Erythroblast (primary cell): Measurements from ENCODE around the gene SPINK6.

ENCODE experiments used
- DNase-seq, 2 experiments: peaks; one replicate each; lab custom pipeline; 2025; lab: John Stamatoyannopoulos, UW
- GATA1 ChIP-seq: IDR thresholded peaks from 2 replicates; pipeline ENCODE4 v1.6.1; 2011; ENCODE audit warnings: low read depth, mild to moderate bottlenecking, control low read depth, low read length, moderate library complexity
- POLR2A ChIP-seq: IDR thresholded peaks from 2 replicates; pipeline ENCODE4 v1.6.1; 2011; ENCODE audit warnings: mild to moderate bottlenecking, low read length

Gene SPINK6

DNA sequence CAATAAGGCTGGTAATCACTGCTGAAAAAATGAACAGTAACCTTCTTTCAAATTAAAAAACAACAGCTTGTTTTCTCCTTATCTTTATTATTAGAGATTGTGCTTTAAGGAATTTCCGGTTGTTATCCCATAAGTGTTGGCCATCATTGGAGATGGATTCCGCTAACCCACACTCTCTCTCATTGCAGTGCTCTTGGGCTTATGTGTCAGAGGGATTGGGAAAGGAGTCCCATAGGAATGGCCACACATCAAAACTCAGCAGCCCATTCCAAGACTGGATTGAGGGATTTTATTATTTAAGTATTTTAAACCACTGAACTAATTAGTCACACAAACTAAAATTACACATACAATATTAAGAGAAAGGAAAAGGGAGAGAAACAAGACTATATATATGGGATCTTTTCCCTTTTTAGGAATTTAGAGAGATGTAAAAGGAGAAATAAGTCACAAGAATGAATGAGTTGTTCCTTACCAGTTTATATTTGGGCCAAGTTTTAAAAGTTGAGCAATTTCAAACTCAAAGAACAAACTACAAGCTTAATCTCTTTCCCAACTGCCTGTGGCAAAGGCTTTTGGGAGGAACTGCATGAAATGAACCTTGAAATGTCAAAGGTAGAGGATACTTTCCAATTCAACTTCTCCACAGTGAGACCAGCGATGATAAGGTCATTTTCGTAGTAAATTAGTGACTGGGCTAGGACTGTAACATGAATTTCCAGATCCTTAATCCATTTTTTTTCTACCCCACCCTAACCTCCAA, 2.4 kb downstream of the SPINK6 start:
- DNase-seq: no peak
- TF ChIP-seq GATA1 (no peak), POLR2A (no peak)

DNA sequence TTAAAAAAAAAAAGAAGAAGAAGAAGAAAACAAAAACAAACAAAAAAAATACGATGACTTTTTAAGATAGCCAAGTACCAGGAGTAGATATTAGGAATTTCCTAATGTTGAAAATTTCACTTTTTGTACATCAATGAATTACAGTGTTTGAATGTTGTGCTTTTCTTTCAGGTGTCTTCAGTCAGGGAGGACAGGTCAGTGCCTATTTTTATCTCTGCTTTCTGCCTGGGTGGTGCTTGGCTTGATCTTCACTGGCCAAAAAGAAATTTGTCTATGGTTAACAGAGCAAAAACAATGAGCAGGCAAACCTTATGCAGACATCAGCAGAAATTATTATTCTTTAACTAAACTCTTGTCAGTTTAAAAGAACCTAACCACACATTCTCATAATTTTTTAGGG, 3.0 kb downstream of the SPINK6 start:
- TF ChIP-seq GATA1: no peak
- TF ChIP-seq POLR2A: no peak
- DNase-seq: no peak

DNA sequence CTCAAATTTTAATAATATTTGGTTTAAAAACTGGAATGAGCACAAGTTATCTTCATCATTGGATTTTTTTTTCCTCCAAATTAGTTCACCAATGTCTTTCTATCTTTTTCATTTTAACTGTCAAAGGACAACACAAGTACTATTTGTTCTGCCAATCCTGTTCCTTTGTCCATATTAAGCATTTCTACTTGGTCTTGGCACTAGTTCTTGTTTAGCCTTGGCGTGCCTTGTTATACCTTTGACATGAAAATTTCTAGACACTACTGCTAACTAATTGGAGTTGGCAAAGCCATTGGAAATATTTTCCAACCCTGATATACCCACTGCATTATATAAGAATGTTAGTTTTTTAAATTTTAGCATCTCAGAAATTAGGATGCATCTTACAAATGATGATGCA, 3.8 kb downstream of the SPINK6 start:
- TF ChIP-seq GATA1 (no peak), POLR2A (no peak)
- DNase-seq: no peak

DNA sequence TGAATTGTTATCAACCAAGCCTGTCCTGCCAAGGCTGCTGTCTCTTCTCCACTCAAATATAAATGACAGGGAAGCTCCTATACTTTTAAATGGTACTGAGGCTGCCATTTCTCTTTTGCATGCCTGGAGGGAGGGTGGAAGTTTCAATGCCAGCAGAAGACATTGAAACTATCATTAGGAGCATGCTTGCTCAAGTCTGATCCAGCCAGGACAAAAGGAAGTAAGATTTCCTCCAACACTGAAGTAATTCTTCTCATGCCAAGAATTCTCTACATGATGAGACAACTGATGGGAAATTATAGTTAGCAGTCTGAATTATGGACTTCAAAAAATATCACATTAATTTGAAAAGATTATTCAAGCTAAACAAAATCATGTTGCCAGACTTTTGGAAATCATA, 5.4 kb downstream of the SPINK6 start:
- DNase-seq: no peak
- no peak for TF ChIP-seq GATA1
- TF ChIP-seq POLR2A: no peak

DNA sequence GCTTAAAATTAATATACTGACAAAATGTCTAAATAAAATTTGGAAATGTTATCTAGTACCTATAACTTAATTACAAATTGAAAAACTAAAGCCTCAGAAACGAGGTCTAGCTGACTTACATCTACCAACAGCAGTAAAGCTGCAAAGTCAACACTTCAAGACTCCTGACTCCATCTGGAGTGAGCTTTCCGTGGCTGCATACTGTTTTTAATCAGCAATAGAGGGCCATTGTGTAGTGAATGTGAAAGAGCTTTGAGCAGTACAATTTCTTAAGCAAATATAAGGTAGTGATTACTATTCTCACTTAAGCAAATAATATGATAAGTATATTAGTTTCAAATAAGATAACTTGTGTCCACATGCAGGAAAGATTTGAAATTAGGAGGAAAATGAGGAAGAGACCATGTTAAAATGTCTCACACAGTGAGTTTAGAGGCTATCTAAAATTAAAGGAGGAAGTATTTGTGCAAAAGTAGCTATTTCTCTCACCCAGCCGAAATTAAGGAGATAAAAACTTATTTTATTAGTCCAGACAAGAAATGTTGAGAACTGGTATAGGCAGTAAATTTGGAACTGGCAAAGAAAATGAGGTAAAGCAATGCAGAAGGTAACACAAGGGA, 6.4 kb downstream of the SPINK6 start:
- TF ChIP-seq POLR2A (no peak), GATA1 (no peak)
- DNase-seq: no peak

DNA sequence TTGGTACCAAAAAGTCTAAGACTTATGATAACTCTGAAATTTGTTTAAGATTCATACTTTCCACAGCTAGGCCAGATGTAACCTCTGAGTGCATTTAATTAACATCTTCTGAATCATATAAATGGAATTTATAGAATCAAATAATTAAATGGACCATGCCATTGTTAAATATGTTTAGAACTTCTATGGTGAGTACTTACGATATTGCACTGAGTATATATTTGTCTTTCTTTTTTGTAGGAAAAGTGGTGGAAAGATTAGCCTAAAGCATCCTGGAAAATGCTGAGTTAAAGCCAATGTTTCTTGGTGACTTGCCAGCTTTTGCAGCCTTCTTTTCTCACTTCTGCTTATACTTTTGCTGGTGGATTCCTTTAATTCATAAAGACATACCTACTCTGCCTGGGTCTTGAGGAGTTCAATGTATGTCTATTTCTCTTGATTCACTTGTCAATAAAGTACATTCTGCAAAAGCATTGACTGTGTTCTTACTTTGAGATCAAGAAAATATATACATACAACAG, 11.9 kb downstream of the SPINK6 start:
- no peak for DNase-seq
- TF ChIP-seq POLR2A (no peak), GATA1 (no peak)

DNA sequence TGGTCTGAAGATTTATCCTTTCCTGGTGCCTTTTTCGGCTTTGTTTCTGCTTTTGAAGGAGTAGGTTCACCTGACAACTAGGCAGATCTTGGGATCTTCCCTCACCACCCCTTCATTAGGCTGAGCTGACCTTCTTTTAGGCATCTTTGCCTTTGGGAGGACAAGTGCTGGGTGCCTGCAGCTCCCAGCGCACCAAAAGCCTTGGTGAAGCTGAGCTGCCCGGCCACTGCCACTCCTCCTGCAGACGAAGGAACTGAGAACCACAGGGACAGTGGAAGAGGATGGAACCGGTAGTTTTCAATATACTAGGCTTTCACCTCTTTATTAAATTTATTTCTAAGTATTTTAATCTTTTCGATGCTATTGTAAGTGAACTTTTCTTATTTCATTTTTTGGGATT, 18.7 kb downstream of the SPINK6 start:
- no peak for DNase-seq
- TF ChIP-seq GATA1 (no peak), POLR2A (no peak)

DNA sequence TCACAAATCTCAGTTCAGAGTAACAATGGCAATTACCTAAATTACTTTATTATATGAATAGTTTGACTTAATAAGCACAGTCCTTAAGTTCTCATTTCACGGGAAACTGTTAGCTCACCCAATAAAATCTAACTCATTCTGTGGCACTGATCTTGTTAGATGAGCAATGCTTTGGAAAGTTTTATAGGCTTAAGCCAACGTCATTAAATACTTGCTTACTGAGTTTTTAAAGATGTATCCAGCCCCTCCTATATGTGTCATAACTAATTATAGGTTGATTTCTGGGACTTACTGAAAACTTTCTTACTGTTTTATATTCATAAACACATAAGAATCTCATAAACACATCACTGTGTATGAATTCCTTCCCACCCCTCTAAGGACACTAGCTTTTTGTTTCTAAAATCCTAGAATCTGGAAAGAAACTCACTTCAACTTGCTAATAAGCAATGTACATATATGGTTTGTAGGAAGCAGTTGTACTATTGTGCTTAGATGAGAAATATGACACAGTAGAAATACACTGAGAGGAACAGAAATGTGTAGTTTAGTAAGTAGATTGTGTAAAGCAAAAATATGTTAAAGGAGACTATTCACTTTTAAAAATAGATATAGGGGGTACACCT, 21.4 kb downstream of the SPINK6 start:
- TF ChIP-seq POLR2A (no peak), GATA1 (no peak)
- DNase-seq: no peak

DNA sequence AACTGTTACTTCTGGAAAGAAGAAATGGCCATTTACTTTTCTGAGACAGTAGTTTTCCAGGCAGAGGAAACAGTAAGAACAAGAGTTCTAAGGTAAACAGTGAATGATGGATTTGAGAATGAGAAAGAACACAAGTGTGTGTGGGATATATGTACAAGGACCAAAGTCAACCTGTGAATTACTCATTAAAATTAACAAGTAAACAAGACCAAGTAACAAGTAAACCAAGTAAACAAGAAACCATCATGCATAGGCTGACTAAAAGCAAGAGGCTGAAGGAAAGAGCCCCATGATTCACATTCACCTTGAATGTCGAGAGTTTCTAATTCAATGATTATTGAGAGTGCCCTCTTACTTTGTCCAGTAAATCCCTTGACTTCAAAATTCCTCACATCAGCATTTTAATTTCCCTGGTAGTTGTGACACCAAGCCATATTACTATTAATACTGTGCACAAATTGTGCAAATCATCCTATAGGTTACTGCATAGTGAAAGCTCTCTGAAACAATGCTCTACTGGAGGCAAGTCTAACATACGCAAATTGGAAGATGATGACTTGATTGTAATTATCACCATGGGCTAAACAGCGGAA, 25.6 kb downstream of the SPINK6 start:
- DNase-seq: no peak

DNA sequence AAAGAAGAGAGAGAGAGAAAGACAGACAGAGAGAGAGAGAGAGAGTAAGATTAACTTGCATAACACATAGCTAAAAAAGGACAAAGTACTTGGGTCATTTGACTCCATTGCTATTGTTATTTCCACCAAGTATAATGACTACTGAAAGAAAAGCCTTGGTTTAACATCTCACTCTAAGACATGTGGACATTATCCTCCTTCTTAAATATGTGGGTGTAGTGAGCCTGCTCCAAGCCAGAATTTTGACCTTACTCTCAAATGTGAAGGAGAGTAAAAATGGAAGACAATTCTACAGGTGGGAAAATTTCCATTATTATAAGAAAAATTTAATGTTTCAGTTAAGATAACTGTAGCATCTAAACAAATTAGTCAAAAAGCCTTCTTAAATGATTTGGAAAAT, 27.0 kb downstream of the SPINK6 start:
- DNase-seq: no peak
- TF ChIP-seq POLR2A (no peak), GATA1 (no peak)

More for the DNA sequence above, 25.6 kb downstream of the SPINK6 start:
- no peak for TF ChIP-seq GATA1
- no peak for TF ChIP-seq POLR2A

DNA sequence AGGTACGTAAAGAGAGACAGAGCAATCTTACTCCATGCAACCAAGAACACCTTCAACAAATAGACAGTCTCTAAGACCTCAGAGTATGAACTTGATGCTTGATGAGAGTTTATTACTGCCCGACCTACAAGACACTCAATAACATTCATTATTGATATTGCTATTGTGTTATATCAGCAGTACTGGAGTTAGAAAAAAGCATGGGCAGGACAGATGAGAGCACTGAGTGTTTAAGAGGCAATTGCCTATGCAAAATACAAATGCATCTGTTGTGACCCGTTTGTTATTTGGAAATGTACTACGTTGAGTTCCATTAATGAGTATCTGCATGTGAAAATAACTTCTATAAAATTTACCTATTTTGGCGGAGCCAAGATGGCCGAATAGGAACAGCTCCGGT, 27.4 kb downstream of the SPINK6 start:
- TF ChIP-seq POLR2A: no peak
- no peak for TF ChIP-seq GATA1
- DNase-seq: no peak

DNA sequence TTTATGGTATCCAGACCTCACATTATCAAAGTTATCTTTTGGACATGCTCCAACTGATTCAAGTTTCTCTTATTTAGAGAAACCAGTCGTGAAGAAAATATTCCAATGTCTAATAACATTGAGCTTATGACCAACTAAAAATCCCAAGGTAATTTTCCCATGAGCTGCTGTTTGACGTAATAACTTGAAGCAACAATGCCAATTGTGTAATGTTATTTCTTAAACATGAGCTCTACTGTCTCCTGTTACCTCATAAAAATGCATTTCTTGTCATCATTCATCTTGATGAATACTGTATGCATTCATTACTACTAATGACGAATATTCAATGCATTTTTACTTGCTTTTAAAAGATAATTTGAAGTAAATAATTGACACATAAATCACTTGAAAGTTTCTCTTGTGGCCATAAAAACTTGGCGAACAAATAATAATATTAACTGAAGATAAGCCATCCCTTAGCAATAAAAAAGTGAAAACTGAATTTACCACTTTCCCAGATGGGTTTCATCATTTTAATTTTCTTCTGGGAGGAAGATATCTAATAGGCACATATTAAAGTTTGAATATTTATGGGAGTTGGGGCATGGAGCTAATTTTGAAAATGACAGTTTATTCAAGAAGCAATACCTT, 35.1 kb downstream of the SPINK6 start:
- no peak for TF ChIP-seq GATA1
- TF ChIP-seq POLR2A: no peak

DNA sequence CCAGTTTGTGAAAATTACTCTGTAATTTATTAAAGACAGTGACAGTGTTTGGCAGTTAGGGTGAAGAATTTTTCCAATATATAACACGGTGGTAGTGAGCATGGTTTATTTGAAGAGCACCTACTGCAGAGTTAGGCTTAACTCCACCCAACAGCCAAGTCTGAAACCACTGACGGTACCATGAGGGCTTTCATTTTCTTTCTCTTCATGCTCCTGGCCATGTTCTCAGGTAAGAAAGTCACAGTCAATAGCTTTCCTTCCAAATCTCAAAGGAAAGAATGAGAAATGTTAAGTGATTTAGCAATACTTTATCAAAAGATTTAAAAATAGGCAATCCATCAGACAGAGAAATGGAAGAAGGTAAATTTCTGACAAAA, 35.6 kb downstream of the SPINK6 start, which contains the start of gene MARCOL:
Gene MARCOL, plus strand, starts transcription at position 108 of the 377 bp plus-strand sequence. Its CDS starts 73 bp downstream, at position 181.
- TF ChIP-seq GATA1: no peak
- no peak for TF ChIP-seq POLR2A
- no peak for DNase-seq

More for the DNA sequence above, 35.1 kb downstream of the SPINK6 start:
- no peak for DNase-seq

DNA sequence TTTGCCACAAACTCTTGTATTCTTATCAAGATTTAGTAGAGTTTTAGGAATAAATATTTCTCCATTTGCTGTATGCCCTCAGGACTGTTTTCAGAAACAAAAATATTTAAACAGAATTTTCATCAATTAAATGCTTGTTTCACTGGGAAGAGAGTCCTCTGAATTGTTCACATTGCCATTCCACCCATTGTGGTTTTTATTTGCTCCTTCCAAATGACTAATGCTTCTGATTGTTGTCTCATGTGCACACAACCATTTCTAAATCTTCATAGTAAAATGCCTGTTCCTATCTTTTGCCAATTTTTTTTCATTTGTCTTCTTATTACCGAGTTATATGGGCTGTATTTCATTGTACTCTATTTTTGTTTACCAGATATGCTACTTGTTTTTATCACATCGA, 46.1 kb downstream of the SPINK6 start:
- TF ChIP-seq POLR2A (no peak), GATA1 (no peak)
- no peak for DNase-seq
